HG02970 (cell line): ENCODE data around the gene CYSLTR2.
"Not testable (repeated sequence)": the region's sequence is repeated elsewhere in the genome, so short reads cannot be mapped to it uniquely, and the experiment has no call there.

Source experiments
- ATAC-seq: cut with Tn5 transposase; IDR thresholded peaks from one replicate; pipeline ENCODE4 v1.9.1; 2021; ENCODE audit warnings: mild to moderate bottlenecking, moderate library complexity, moderate number of reproducible peaks; ENCODE audit not compliant: unreplicated experiment, low FRiP score

Gene CYSLTR2

GRCh38 chr13:48686636-48687210 lies 33.0 kb downstream of the CYSLTR2 start:
- ATAC-seq, result no peak

- no peak for ATAC-seq
Observed at GRCh38 chr13:48687249-48687648, 33.5 kb downstream of the CYSLTR2 start.

- no peak for ATAC-seq
Observed at GRCh38 chr13:48693998-48694397, 40.3 kb downstream of the CYSLTR2 start.

GRCh38 chr13:48695776-48696175 lies 42.0 kb downstream of the CYSLTR2 start:
- no peak for ATAC-seq

GRCh38 chr13:48696676-48697075 lies 42.9 kb downstream of the CYSLTR2 start:
- ATAC-seq, result not testable (repeated sequence)

- ATAC-seq, result no peak
Observed at GRCh38 chr13:48707405-48707804, 53.7 kb downstream of the CYSLTR2 start.

GRCh38 chr13:48708764-48709163 lies 55.0 kb downstream of the CYSLTR2 start:
- no peak for ATAC-seq

- no peak for ATAC-seq
Observed at GRCh38 chr13:48709213-48709612, 55.5 kb downstream of the CYSLTR2 start.

- ATAC-seq, result no peak
Observed at GRCh38 chr13:48710160-48710559, 56.4 kb downstream of the CYSLTR2 start.

- no peak for ATAC-seq
Observed at GRCh38 chr13:48712141-48712540, 58.4 kb downstream of the CYSLTR2 start.

- no peak for ATAC-seq
Observed at GRCh38 chr13:48715977-48716376, 62.2 kb downstream of the CYSLTR2 start.

- no peak for ATAC-seq
Observed at GRCh38 chr13:48720621-48721020, 66.9 kb downstream of the CYSLTR2 start.

GRCh38 chr13:48723168-48723567 lies 69.4 kb downstream of the CYSLTR2 start:
- ATAC-seq, result no peak

- ATAC-seq, result no peak
Observed at GRCh38 chr13:48725271-48725670, 71.5 kb downstream of the CYSLTR2 start.

- no peak for ATAC-seq
Observed at GRCh38 chr13:48726711-48727110, 73.0 kb downstream of the CYSLTR2 start.

GRCh38 chr13:48727241-48728011 lies 73.7 kb downstream of the CYSLTR2 start:
- no peak for ATAC-seq

GRCh38 chr13:48728226-48728625 lies 74.5 kb downstream of the CYSLTR2 start:
- no peak for ATAC-seq

GRCh38 chr13:48728876-48729275 lies 75.1 kb downstream of the CYSLTR2 start:
- ATAC-seq, result no peak

- ATAC-seq, result no peak
Observed at GRCh38 chr13:48729856-48730255, 76.1 kb downstream of the CYSLTR2 start.

- no peak for ATAC-seq
Observed at GRCh38 chr13:48731001-48731658, 77.4 kb downstream of the CYSLTR2 start.

- no peak for ATAC-seq
Observed at GRCh38 chr13:48731957-48732569, 78.3 kb downstream of the CYSLTR2 start.
